B cell (primary cell): ENCODE data around the gene PNKP. TPM values are rescaled to one million over a fixed set of nuclear protein-coding genes. Genes with fewer than 3 reads are reported as not detected.

ENCODE experiments used
- ATAC-seq: fragments of 200-7000 bp; cut with Tn5 transposase; one replicate; pipeline ENCODE4 v1.10.0; 2021; ENCODE audit warnings: low read depth, mild to moderate bottlenecking, moderate number of reproducible peaks, moderate library complexity
- CTCF ChIA-PET: fragments of 350-600 bp; sonication (Branson Sonifier 250); formaldehyde crosslinking; loops from one replicate; lab custom pipeline; 2021; ENCODE audit warnings: antibody characterized with exemption, inconsistent platforms; lab: Charles Lee
- POLR2A ChIA-PET: fragments of 350-600 bp; sonication (Branson Sonifier 250); formaldehyde crosslinking; loops from one replicate; lab custom pipeline; 2021; ENCODE audit warnings: antibody characterized with exemption; lab: Charles Lee
- DNase-seq: peaks from one replicate; pipeline ENCODE4 v3.0.0; 2013
- H2AFZ ChIP-seq: 2 replicates; pipeline ENCODE4 v1.6.1; 2012; ENCODE audit warnings: mild to moderate bottlenecking, low read depth, low read length; ENCODE audit not compliant: insufficient read depth, poor library complexity, severe bottlenecking
- H3K27ac ChIP-seq, 2 donors: 1 replicate in 1 of 2; 2 replicates in 1 of 2; pipeline ENCODE4 v1.5.1; 2012 to 2013; ENCODE audit warnings: low read length in 2 of 2, mild to moderate bottlenecking in 2 of 2, moderate library complexity in 1 of 2
- H3K27me3 ChIP-seq, 4 experiments: fragments of 200-600 bp in 1 of 4; sonication (generic) in 1 of 4; replicated peaks in 1 of 4; 1 replicate in 2 of 4; 2 replicates in 2 of 4; pipeline versions ENCODE4 v1.6.1 to v1.7.0; 2013 to 2016; ENCODE audit warnings: low read length in 3 of 4, mild to moderate bottlenecking in 2 of 4, mixed read lengths in 1 of 4, moderate library complexity in 1 of 4; ENCODE audit not compliant: insufficient read depth in 4 of 4, control insufficient read depth in 3 of 4; ENCODE audit errors: control extremely low read depth in 1 of 4
- H3K36me3 ChIP-seq, 2 experiments: replicated peaks in 1 of 2; 1 replicate in 1 of 2; 2 replicates in 1 of 2; pipeline versions ENCODE4 v1.6.1 to v1.7.1; 2013; ENCODE audit warnings: low read length in 1 of 2; ENCODE audit not compliant: insufficient read depth in 2 of 2, control insufficient read depth in 1 of 2; ENCODE audit errors: control extremely low read depth in 1 of 2, extremely low read depth in 1 of 2
- H3K4me1 ChIP-seq, 2 donors: fragments of 200-600 bp in 1 of 2; sonication (generic) in 1 of 2; 1 replicate in 1 of 2; 2 replicates in 1 of 2; pipeline versions ENCODE4 v1.5.1 to v1.6.1; 2013 to 2017; ENCODE audit warnings: low read length in 2 of 2; ENCODE audit not compliant: control insufficient read depth in 2 of 2, insufficient read depth in 2 of 2
- H3K4me2 ChIP-seq: replicated peaks from 2 replicates; pipeline ENCODE3; 2012; ENCODE audit warnings: mild to moderate bottlenecking, low read depth, low read length; ENCODE audit not compliant: poor library complexity, severe bottlenecking
- H3K4me3 ChIP-seq, 5 experiments: fragments of 200-600 bp in 1 of 5; sonication (generic) in 1 of 5; 1 replicate in 3 of 5; 2 replicates in 2 of 5; pipeline versions ENCODE4 v1.5.1 to v1.7.0; 2011 to 2016; ENCODE audit warnings: low read length in 4 of 5, mild to moderate bottlenecking in 4 of 5, low read depth in 2 of 5, control low read depth in 1 of 5, moderate library complexity in 1 of 5; ENCODE audit not compliant: insufficient read depth in 1 of 5; ENCODE audit errors: control extremely low read depth in 1 of 5, extremely low read depth in 1 of 5
- H3K79me2 ChIP-seq: fragments of 200-600 bp; sonication (generic); one replicate; pipeline ENCODE4 v1.6.0; 2016; ENCODE audit warnings: low read length; ENCODE audit not compliant: control insufficient read depth, insufficient read depth
- H3K9ac ChIP-seq: fragments of 200-600 bp; sonication (generic); 2 replicates; pipeline ENCODE4 v1.6.1; 2017; ENCODE audit warnings: mild to moderate bottlenecking, low read length, moderate library complexity
- H3K9me3 ChIP-seq, 3 donors: one replicate each; pipeline versions ENCODE4 v1.6.1 to v1.7.1; 2013; ENCODE audit warnings: low read length in 2 of 3; ENCODE audit not compliant: control insufficient read depth in 2 of 3, insufficient read depth in 1 of 3; ENCODE audit errors: control extremely low read depth in 1 of 3
- H4K20me1 ChIP-seq: 2 replicates; pipeline ENCODE4 v1.6.0; 2012; ENCODE audit warnings: mild to moderate bottlenecking, low read length; ENCODE audit not compliant: insufficient read depth, control insufficient read depth, poor library complexity, severe bottlenecking
- H3K27ac Mint-ChIP-seq: one replicate; pipeline ENCODE4 v1.8.0; 2021; ENCODE audit warnings: mixed read lengths
- H3K27me3 Mint-ChIP-seq: one replicate; pipeline ENCODE4 v1.8.0; 2021; ENCODE audit warnings: mixed read lengths
- H3K4me1 Mint-ChIP-seq: one replicate; pipeline ENCODE4 v1.8.0; 2021; ENCODE audit warnings: mixed read lengths
- H3K4me3 Mint-ChIP-seq: one replicate; pipeline ENCODE4 v1.8.0; 2021; ENCODE audit warnings: mixed read lengths
- H3K9me3 Mint-ChIP-seq: one replicate; pipeline ENCODE4 v1.8.0; 2022; ENCODE audit warnings: mixed read lengths; ENCODE audit not compliant: insufficient read depth
- EZH2 ChIP-seq: IDR thresholded peaks from 2 replicates; pipeline ENCODE4 v1.6.1; 2012; ENCODE audit warnings: borderline replicate concordance, low read depth, mild to moderate bottlenecking, moderate library complexity, low read length; ENCODE audit not compliant: insufficient read depth, poor library complexity, severe bottlenecking
- WGBS: methylation state at CpG from one replicate; pipeline ENCODE4 v1.1.5; 2013; ENCODE audit warnings: missing lambda C conversion rate; ENCODE audit not compliant: insufficient coverage; 5-methylcytosine and 5-hydroxymethylcytosine counted together
- intact Hi-C: fragments of 100-400 bp; cut with micrococcal nuclease; formaldehyde crosslinking; loops from one replicate; pipeline ENCODE4 v1.10.0; 2022
- polyA plus RNA-seq: library from polyadenylated mRNA; depleted of rRNA; stranded (reverse); fragments of >200 nt; gene quantifications from 2 replicates; pipeline ENCODE4 v1.2.3, GENCODE V29; 2012
- total RNA-seq, 2 donors: library from RNA; stranded (reverse); fragments of 120-200 nt in 1 of 2; gene quantifications; 1 replicate in 1 of 2; 2 replicates in 1 of 2; pipeline versions ENCODE4 v1.2.3 to v1.2.4, GENCODE V29; 2013 to 2022
- TF ChIP-seq, protein P1 (sequence below): fragments of 200-600 bp; IDR thresholded peaks from one replicate; pipeline ENCODE4 v1.8.0; 2022; ENCODE audit warnings: antibody characterized with exemption, mild to moderate bottlenecking

PNKP gene
- total and polyA plus RNA-seq, 2 donors (not counting 1 experiment from before 2014, with no cell fraction given) = 173 to 274 TPM

DNA sequence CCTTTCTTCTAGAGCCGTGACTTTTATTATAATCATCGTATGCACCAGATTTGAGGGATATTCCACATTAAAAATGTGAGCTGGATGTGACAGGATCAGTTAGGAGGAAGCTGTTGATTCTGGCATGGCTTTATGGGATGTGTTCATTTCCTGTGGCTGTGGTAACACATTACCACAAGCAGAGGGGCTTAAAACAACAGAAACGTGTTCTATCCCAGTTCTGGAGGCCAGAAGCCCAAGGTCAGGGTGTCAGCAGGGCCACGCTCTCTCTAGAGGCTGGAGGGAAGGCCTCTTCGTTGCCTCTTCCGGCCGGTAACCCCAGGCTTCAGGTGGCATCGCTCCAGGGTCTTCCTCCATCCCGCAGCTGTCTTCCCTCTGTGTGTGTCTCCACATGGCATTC lies 34.8 kb downstream of the PNKP start:
- CTCF ChIA-PET = no interaction called here
- 93% methylated on average over 7 of the region's 9 CpGs for WGBS
- peaks cover 0 to 2% (median 0%) of the 10 kb centered on the region in 3 donors for H3K9me3 ChIP-seq
- DNase-seq (no peak), ATAC-seq (no peak)
- peaks cover 0 to 91% of the 10 kb centered on the region in 2 experiments for H3K36me3 ChIP-seq
- Mint-ChIP-seq H3K4me1 (no peaks in the 10 kb centered on the region), H3K4me3 (no peak overlapping the region), H3K27ac (no peak overlapping the region), H3K9me3 (no peaks in the 10 kb centered on the region), H3K27me3 (no peaks in the 10 kb centered on the region)
- POLR2A ChIA-PET = interaction anchor here (0.7 kb wide), 1 partner anchor 24 kb away, joined by 3 read pairs; no protein-coding TSS in a partner anchor
- intact Hi-C loops = no loop called here
- no peak overlapping the region for H3K27ac ChIP-seq
- H4K20me1 ChIP-seq = peaks cover 40% of the 10 kb centered on the region
- H3K4me1 ChIP-seq = no peaks in the 10 kb centered on the region
- no peak overlapping the region for H2AFZ ChIP-seq
- H3K4me3 ChIP-seq = no peak overlapping the region
- no peak overlapping the region for H3K9ac ChIP-seq
- peaks cover 31% of the 10 kb centered on the region for H3K79me2 ChIP-seq
- TF ChIP-seq EZH2 = no peak
- no peaks in the 10 kb centered on the region for H3K27me3 ChIP-seq
- H3K4me2 ChIP-seq = no peak overlapping the region

DNA sequence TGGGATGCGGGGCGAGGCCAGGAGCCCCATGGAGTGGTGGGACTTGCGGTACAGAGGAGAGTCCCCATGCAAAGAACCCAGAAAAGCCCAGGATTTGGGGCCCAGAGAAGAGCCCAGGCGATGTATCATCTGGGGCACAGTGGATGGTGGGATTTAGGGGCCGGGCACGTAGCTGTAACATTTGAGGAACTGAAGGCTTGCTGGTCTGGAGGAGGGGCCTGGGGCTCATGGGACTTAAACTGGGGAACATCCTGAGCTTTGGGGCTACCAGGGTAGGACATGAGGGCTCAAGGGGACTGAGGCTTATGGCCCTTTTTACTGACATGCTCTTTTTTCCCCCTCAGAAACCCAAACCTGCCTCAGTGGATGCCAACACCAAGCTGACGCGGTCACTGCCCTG lies 35.8 kb downstream of the PNKP start:
- peaks cover 0 to 92% of the 10 kb centered on the region in 2 experiments for H3K36me3 ChIP-seq
- ATAC-seq = no peak
- CTCF ChIA-PET = no interaction called here

More for the DNA sequence above, 35.8 kb downstream of the PNKP start:
- Histone ChIP-seq H3K4me1 (no peaks in the 10 kb centered on the region), H3K4me3 (no peak overlapping the region), H3K9me3 (peaks cover 0 to 2% (median 0%) of the 10 kb centered on the region in 3 donors), H3K27me3 (no peaks in the 10 kb centered on the region), H3K9ac (no peak overlapping the region), H3K4me2 (no peak overlapping the region), H3K27ac (no peak overlapping the region), H4K20me1 (peaks cover 49% of the 10 kb centered on the region), H3K79me2 (peaks cover 40% of the 10 kb centered on the region), H2AFZ (no peak overlapping the region)
- POLR2A ChIA-PET = interaction anchor here (0.7 kb wide), 1 partner anchor 12 kb away, joined by 3 read pairs; no protein-coding TSS in a partner anchor
- no peak overlapping the region for H3K4me3 Mint-ChIP-seq
- H3K27ac Mint-ChIP-seq = no peak overlapping the region
- DNase-seq = no peak
- no peaks in the 10 kb centered on the region for H3K9me3 Mint-ChIP-seq
- H3K27me3 Mint-ChIP-seq = no peaks in the 10 kb centered on the region
- intact Hi-C loops = no loop called here
- no peaks in the 10 kb centered on the region for H3K4me1 Mint-ChIP-seq
- no peak for TF ChIP-seq EZH2
- TF ChIP-seq, protein P1, sequence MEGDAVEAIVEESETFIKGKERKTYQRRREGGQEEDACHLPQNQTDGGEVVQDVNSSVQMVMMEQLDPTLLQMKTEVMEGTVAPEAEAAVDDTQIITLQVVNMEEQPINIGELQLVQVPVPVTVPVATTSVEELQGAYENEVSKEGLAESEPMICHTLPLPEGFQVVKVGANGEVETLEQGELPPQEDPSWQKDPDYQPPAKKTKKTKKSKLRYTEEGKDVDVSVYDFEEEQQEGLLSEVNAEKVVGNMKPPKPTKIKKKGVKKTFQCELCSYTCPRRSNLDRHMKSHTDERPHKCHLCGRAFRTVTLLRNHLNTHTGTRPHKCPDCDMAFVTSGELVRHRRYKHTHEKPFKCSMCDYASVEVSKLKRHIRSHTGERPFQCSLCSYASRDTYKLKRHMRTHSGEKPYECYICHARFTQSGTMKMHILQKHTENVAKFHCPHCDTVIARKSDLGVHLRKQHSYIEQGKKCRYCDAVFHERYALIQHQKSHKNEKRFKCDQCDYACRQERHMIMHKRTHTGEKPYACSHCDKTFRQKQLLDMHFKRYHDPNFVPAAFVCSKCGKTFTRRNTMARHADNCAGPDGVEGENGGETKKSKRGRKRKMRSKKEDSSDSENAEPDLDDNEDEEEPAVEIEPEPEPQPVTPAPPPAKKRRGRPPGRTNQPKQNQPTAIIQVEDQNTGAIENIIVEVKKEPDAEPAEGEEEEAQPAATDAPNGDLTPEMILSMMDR = no peak
- 88% methylated on average over 8 of the region's 8 CpGs for WGBS
